Activated CD8-positive, alpha-beta T cell treated with anti-CD3 and anti-CD28 coated beads for 36 hours (primary cell): ENCODE data around the gene SART3. TPM values are rescaled to one million over a fixed set of nuclear protein-coding genes. Genes with fewer than 3 reads are reported as not detected.
A peak's percentile ranks its signal among the peaks of the same experiment; 100 is the strongest.
"Not testable (repeated sequence)": the region's sequence is repeated elsewhere in the genome, so short reads cannot be mapped to it uniquely, and the experiment has no call there.

Experiments
- ATAC-seq: fragments of 200-7000 bp; cut with Tn5 transposase; one replicate; pipeline ENCODE4 v1.10.0; 2021; ENCODE audit warnings: mild to moderate bottlenecking, moderate library complexity
- CTCF ChIA-PET: fragments of 350-600 bp; sonication (Branson Sonifier 250); formaldehyde crosslinking; loops from one replicate; lab custom pipeline; 2021; ENCODE audit warnings: antibody characterized with exemption; lab: Charles Lee
- POLR2A ChIA-PET: fragments of 350-600 bp; sonication (Branson Sonifier 250); formaldehyde crosslinking; loops from one replicate; lab custom pipeline; 2021; ENCODE audit warnings: antibody characterized with exemption; lab: Charles Lee
- DNase-seq: peaks from one replicate; pipeline ENCODE4 v3.0.0-alpha.2; 2020
- H3K27ac Mint-ChIP-seq: one replicate; pipeline ENCODE4 v1.8.0; 2021; ENCODE audit warnings: mild to moderate bottlenecking, mixed read lengths
- H3K27me3 Mint-ChIP-seq: one replicate; pipeline ENCODE4 v1.8.0; 2021; ENCODE audit warnings: mixed read lengths
- H3K36me3 Mint-ChIP-seq: one replicate; pipeline ENCODE4 v1.8.0; 2021; ENCODE audit warnings: low read depth, mixed read lengths
- H3K4me1 Mint-ChIP-seq: one replicate; pipeline ENCODE4 v1.8.0; 2021; ENCODE audit warnings: low read depth, mixed read lengths
- H3K4me3 Mint-ChIP-seq: one replicate; pipeline ENCODE4 v1.8.0; 2021; ENCODE audit warnings: mild to moderate bottlenecking, moderate library complexity, mixed read lengths
- H3K9me3 Mint-ChIP-seq: one replicate; pipeline ENCODE4 v1.8.0; 2021; ENCODE audit warnings: mixed read lengths
- CTCF ChIP-seq: fragments of 200-600 bp; IDR thresholded peaks from one replicate; pipeline ENCODE4 v1.8.0; 2022; ENCODE audit warnings: antibody characterized with exemption, mild to moderate bottlenecking
- intact Hi-C: fragments of 100-400 bp; cut with micrococcal nuclease; formaldehyde crosslinking; loops from one replicate; pipeline ENCODE4 v1.10.0; 2022
- total RNA-seq, 2 experiments: library from RNA; stranded (reverse); gene quantifications; one replicate each; pipeline ENCODE4 v1.2.3, GENCODE V29; 2021

Gene SART3
- total RNA-seq, 2 experiments from 2014 or later = 80.1 to 81.4 TPM

GRCh38 chr12:108560321-108560721 lies 652 bp downstream of the SART3 start:
- Mint-ChIP-seq H3K4me1 (peaks cover 55% of the 10 kb centered on the region), H3K27me3 (no peaks in the 10 kb centered on the region), H3K36me3 (peaks cover 43% of the 10 kb centered on the region), H3K27ac (peak overlapping the region; percentile 100), H3K9me3 (no peaks in the 10 kb centered on the region), H3K4me3 (peak overlapping the region; percentile 99)
- ATAC-seq (no peak), DNase-seq (no peak)
- ChIA-PET CTCF (interaction anchor here (0.6 to 24.3 kb wide), 7 partner anchors 10 to 243 kb away, joined by 3 to 645 read pairs (median 4); no protein-coding TSS in a partner anchor), POLR2A (interaction anchor here (0.9 to 14.9 kb wide), 13 partner anchors 11 to 539 kb away, joined by 3 to 225 read pairs (median 5); partner anchors contain the start of gene SELPLG)
- TF ChIP-seq CTCF = no peak
- intact Hi-C loops = loop anchor here (5.0 to 10.0 kb wide), 2 partner anchors 242 to 394 kb away; no protein-coding TSS in a partner anchor

GRCh38 chr12:108559748-108560147 lies 1.2 kb downstream of the SART3 start:
- Mint-ChIP-seq H3K9me3 (no peaks in the 10 kb centered on the region), H3K36me3 (peaks cover 43% of the 10 kb centered on the region), H3K4me3 (peak overlapping the region; percentile 99), H3K27ac (peak overlapping the region; percentile 100), H3K4me1 (peaks cover 55% of the 10 kb centered on the region), H3K27me3 (no peaks in the 10 kb centered on the region)
- no peak for DNase-seq
- no peak for ATAC-seq
- ChIA-PET POLR2A (interaction anchor here (1.0 to 14.9 kb wide), 10 partner anchors 11 to 1112 kb away, joined by 3 to 225 read pairs (median 6); partner anchors contain the start of gene SELPLG), CTCF (interaction anchor here (1.3 to 24.3 kb wide), 3 partner anchors 56 to 73 kb away, joined by 3 to 645 read pairs (median 8); no protein-coding TSS in a partner anchor)
- TF ChIP-seq CTCF = no peak
- intact Hi-C loops = loop anchor here (5.0 to 10.0 kb wide), 2 partner anchors 243 to 395 kb away; no protein-coding TSS in a partner anchor

GRCh38 chr12:108559007-108559655 lies 1.8 kb downstream of the SART3 start:
- DNase-seq = no peak
- Mint-ChIP-seq H3K27ac (peak overlapping the region; percentile 100), H3K9me3 (no peaks in the 10 kb centered on the region), H3K27me3 (no peaks in the 10 kb centered on the region), H3K36me3 (peaks cover 38% of the 10 kb centered on the region), H3K4me3 (peak overlapping the region; percentile 99), H3K4me1 (peaks cover 54% of the 10 kb centered on the region)
- TF ChIP-seq CTCF = no peak
- ChIA-PET POLR2A (interaction anchor here (1.0 to 14.9 kb wide), 8 partner anchors 10 to 1111 kb away, joined by 3 to 225 read pairs (median 5); partner anchors contain the start of gene SELPLG), CTCF (interaction anchor here (0.9 to 24.3 kb wide), 3 partner anchors 36 to 56 kb away, joined by 3 to 645 read pairs (median 3); no protein-coding TSS in a partner anchor)
- ATAC-seq = no peak
- intact Hi-C loops = no loop called here

- not testable (repeated sequence) for H3K27ac Mint-ChIP-seq
- CTCF ChIA-PET = interaction anchor here (1.3 to 24.3 kb wide), 2 partner anchors 24 to 60 kb away, joined by 3 to 645 read pairs; no protein-coding TSS in a partner anchor
Observed at GRCh38 chr12:108555383-108555782, 5.6 kb downstream of the SART3 start.

GRCh38 chr12:108553799-108554198 lies 7.2 kb downstream of the SART3 start:
- H3K9me3 Mint-ChIP-seq = no peaks in the 10 kb centered on the region
- ChIA-PET POLR2A (interaction anchor here (0.6 kb wide), 1 partner anchor 562 kb away, joined by 3 read pairs; no protein-coding TSS in a partner anchor), CTCF (no interaction called here)
- intact Hi-C loops = no loop called here
- no peaks in the 10 kb centered on the region for H3K27me3 Mint-ChIP-seq
- DNase-seq (no peak), ATAC-seq (no peak)
- peaks cover 35% of the 10 kb centered on the region for H3K36me3 Mint-ChIP-seq
- no peak overlapping the region for H3K4me3 Mint-ChIP-seq
- no peak overlapping the region for H3K27ac Mint-ChIP-seq
- TF ChIP-seq CTCF = no peak
- peaks cover 77% of the 10 kb centered on the region for H3K4me1 Mint-ChIP-seq

More at GRCh38 chr12:108555383-108555782, 5.6 kb downstream of the SART3 start:
- peaks cover 81% of the 10 kb centered on the region for H3K4me1 Mint-ChIP-seq
- H3K36me3 Mint-ChIP-seq = peaks cover 39% of the 10 kb centered on the region
- POLR2A ChIA-PET = interaction anchor here (0.9 to 1.4 kb wide), 2 partner anchors 14 to 78 kb away, joined by 3 to 4 read pairs; partner anchors contain the start of gene SELPLG
- ATAC-seq, intact Hi-C loops, H3K27me3 Mint-ChIP-seq, H3K9me3 Mint-ChIP-seq, DNase-seq, H3K4me3 Mint-ChIP-seq: not testable (repeated sequence)
